SK-N-SH (cell line): Measurements from ENCODE around the gene CNTN4.

ENCODE experiments used
- FOXM1 ChIP-seq: IDR thresholded peaks from 2 replicates; pipeline ENCODE4 v1.4.0; 2012; ENCODE audit warnings: low read depth, mild to moderate bottlenecking
- TF ChIP-seq, protein P1 (sequence below): IDR thresholded peaks from 2 replicates; pipeline ENCODE4 v1.4.0; 2012; ENCODE audit warnings: low read depth

DNA sequence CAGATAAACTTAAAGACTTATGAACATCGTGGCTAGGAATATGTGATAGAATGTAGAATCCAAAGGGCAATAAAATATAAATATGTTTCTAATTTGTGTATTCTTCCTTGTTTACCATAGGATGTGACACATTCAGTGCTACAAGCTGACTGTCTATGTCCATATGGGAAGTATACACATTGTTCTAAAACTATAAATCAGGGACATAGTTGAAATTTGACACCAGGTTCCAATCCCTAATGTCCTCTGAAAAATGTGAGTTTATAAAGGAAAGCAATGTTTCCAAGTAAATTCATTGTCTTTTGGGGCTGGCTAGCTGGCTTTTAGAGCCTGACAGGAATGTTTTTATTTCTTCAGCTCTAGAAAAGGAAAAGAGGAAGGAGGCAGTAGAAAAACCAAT, 273.6 kb downstream of the CNTN4 start:
- no peak for TF ChIP-seq FOXM1
- TF ChIP-seq, protein P1, sequence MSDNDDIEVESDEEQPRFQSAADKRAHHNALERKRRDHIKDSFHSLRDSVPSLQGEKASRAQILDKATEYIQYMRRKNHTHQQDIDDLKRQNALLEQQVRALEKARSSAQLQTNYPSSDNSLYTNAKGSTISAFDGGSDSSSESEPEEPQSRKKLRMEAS = no peak
